Measurements from ENCODE around the gene ARHGAP11A.

Gene ARHGAP11A

DNA sequence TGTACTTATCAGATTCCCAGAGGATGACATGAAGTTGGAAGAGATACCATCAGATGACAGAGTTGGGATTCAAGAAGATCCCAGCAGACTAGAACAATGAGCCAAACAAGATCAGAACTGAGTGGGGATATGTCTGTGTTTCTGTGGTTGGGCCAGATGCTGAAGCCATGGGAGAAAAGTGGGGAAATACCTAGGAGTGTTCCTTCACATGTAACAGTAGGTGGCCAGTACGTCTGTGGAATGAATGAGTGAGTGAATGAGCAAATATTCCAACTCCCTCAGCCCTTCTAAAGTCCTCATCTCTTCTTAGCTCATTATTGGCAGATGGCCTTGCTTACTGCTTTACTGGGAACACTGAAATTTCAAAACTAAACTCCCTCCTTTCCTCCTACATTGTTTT lies 70.3 kb downstream of the ARHGAP11A start:
- DNase-seq (ENCODE audit: low read depth): no peak

- no peak for DNase-seq (ENCODE audit: low read depth)
These were observed 72.3 kb downstream of the ARHGAP11A start for GRCh38 chr15:32687556-32687955.

DNA sequence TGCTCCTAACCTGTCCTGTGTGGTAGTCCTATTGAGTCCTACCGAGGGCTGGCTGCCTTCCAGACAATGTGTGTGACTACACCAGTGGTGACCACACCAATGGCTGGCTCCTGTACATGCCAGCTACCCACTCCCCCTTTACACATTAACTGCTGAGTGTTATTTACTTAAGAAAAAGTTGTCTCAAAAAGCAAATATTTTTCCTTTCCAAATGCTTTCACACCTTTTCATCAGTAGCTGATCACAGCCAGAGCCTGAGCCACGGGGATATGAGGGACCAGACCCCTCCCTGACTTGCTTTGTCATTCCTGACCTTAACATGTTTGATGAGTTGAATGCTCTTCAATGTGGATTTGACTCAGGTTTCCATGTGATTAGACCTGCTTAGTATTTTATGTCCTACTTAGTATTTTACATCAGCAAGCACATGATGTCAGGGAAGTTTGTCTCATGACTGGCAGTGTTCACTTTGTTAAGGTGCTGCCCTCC lies 72.9 kb downstream of the ARHGAP11A start:
- DNase-seq (ENCODE audit: low read depth): no peak

Measured in activated gamma-delta T cell treated with anti-CD3 and anti-CD28 coated beads, Interleukin-2, amount 50 U/mL, for 16 hours (primary cell).